K562 (cell line): ENCODE data around the gene ANKRD34A. TPM values are rescaled to one million over a fixed set of nuclear protein-coding genes. Genes with fewer than 3 reads are reported as not detected.

Source experiments
- CHAMP1 ChIP-seq: fragments of 450-650 bp; IDR thresholded peaks from 2 replicates; pipeline ENCODE4 v1.6.1; 2016; ENCODE audit warnings: mild to moderate bottlenecking
- CHD1 ChIP-seq: fragments of 200-600 bp; sonication (generic); IDR thresholded peaks from one replicate; pipeline ENCODE4 v1.6.1; 2012; ENCODE audit warnings: mild to moderate bottlenecking, moderate library complexity, low read length, inconsistent platforms
- CREB3L1 ChIP-seq: fragments of 450-650 bp; IDR thresholded peaks from 2 replicates; pipeline ENCODE4 v1.6.1; 2014; ENCODE audit warnings: low read depth, mild to moderate bottlenecking, moderate library complexity, borderline replicate concordance
- E2F5 ChIP-seq: sonication (generic); formaldehyde crosslinking; IDR thresholded peaks from 2 replicates; pipeline ENCODE4 v1.8.0; 2022; ENCODE audit warnings: mild to moderate bottlenecking, missing genetic modification reagents
- ETV5 ChIP-seq: sonication (generic); formaldehyde crosslinking; IDR thresholded peaks from 2 replicates; pipeline ENCODE4 v1.4.0; 2020; ENCODE audit warnings: low read depth, mild to moderate bottlenecking, missing genetic modification reagents
- FOS ChIP-seq: IDR thresholded peaks from 3 replicates; pipeline ENCODE4 v1.6.1; 2011; ENCODE audit not compliant: insufficient read length; ENCODE audit errors: extremely low read depth
- FOXJ2 ChIP-seq: fragments of 200-800 bp; sonication (Bioruptor generic); IDR thresholded peaks from 2 replicates; pipeline ENCODE4 v1.6.1; 2016; ENCODE audit warnings: missing genetic modification characterization, missing compliant biosample characterization
- FOXP1 ChIP-seq: sonication (generic); formaldehyde crosslinking; IDR thresholded peaks from 2 replicates; pipeline ENCODE4 v1.8.0; 2022; ENCODE audit warnings: mild to moderate bottlenecking, missing genetic modification reagents
- GTF2F1 ChIP-seq: IDR thresholded peaks from 2 replicates; pipeline ENCODE4 v1.6.1; 2011; ENCODE audit warnings: low read depth, low read length, improper control_type of control experiment
- MBD2 ChIP-seq: sonication (generic); IDR thresholded peaks from 2 replicates; pipeline ENCODE4 v1.6.1; 2016; ENCODE audit warnings: low read depth, borderline replicate concordance
- MCM7 ChIP-seq, 2 experiments: fragments of 450-650 bp; IDR thresholded peaks; 2 replicates each; pipeline ENCODE4 v1.6.1; 2016 to 2018
- MLX ChIP-seq, 2 experiments: fragments of 450-650 bp in 1 of 2; sonication (generic) in 1 of 2; formaldehyde crosslinking; conservative IDR thresholded peaks; 2 replicates each; pipeline versions ENCODE4 v1.4.0 to v1.8.1; 2020 to 2022; ENCODE audit warnings: mild to moderate bottlenecking in 1 of 2, missing genetic modification reagents in 1 of 2
- POLR2H ChIP-seq: IDR thresholded peaks from 2 replicates; pipeline ENCODE4 v1.6.1; 2016; ENCODE audit warnings: missing genetic modification characterization, low read depth, mild to moderate bottlenecking, control low read depth, missing compliant biosample characterization, moderate library complexity
- SMAD4 ChIP-seq: fragments of 250-450 bp; sonication (Bioruptor Pico); conservative IDR thresholded peaks from 2 replicates; pipeline ENCODE4 v1.8.0; 2021; ENCODE audit warnings: inconsistent platforms, mild to moderate bottlenecking, moderate library complexity
- TFAP4 ChIP-seq: sonication (generic); formaldehyde crosslinking; IDR thresholded peaks from 2 replicates; pipeline ENCODE4 v1.8.0; 2022; ENCODE audit warnings: missing genetic modification reagents, mild to moderate bottlenecking, moderate library complexity, borderline replicate concordance
- TFE3 ChIP-seq: fragments of 450-650 bp; formaldehyde crosslinking; IDR thresholded peaks from 2 replicates; pipeline ENCODE4 v1.4.0; 2020; ENCODE audit warnings: mild to moderate bottlenecking, mixed read lengths
- ZNF140 ChIP-seq: fragments of 250-450 bp; sonication (Bioruptor Pico); IDR thresholded peaks from 2 replicates; pipeline ENCODE4 v1.8.0; 2021; ENCODE audit warnings: moderate library complexity, mild to moderate bottlenecking, inconsistent platforms
- ZNF197 ChIP-seq: fragments of 200-800 bp; sonication (Bioruptor generic); IDR thresholded peaks from 2 replicates; pipeline ENCODE4 v1.6.1; 2016; ENCODE audit warnings: low read depth, missing genetic modification characterization, missing compliant biosample characterization
- ZNF589 ChIP-seq: fragments of 200-800 bp; sonication (Bioruptor generic); IDR thresholded peaks from 2 replicates; pipeline ENCODE4 v1.6.1; 2016; ENCODE audit warnings: low read depth, missing genetic modification characterization, missing compliant biosample characterization
- polyA plus RNA-seq, 8 experiments: library from polyadenylated mRNA; depleted of rRNA in 4 of 8; stranded (reverse) in 5 of 8; unstranded in 3 of 8; fragments of >200 nt; fragmentation: Nextera tagmentation in 2 of 8; fragmentation: Illumina TruSeq in 1 of 8; extraction: Ambion mirVana in 2 of 8; extraction: Trizol in 1 of 8; gene quantifications; 2 replicates each; pipeline versions ENCODE4 v1.2.1 to v1.2.3, GENCODE V29; 2011 to 2014; ENCODE audit warnings: inconsistent platforms in 1 of 8, missing spikeins in 1 of 8
- total RNA-seq, 7 experiments: library from RNA; depleted of rRNA in 6 of 7; stranded (reverse); fragments of >200 nt in 6 of 7; fragmentation: Illumina TruSeq in 2 of 7; extraction: Trizol in 2 of 7; gene quantifications; 2 replicates each; pipeline versions ENCODE4 v1.2.1 to v1.2.3, GENCODE V29; 2011 to 2021; ENCODE audit warnings: low replicate concordance in 1 of 7

ANKRD34A gene
- total and polyA plus RNA-seq, 9 of the 15 experiments (the other 6 are each of a cell fraction or from before 2014, with no cell fraction given), result 0.06 to 1.6 (median 0.43) TPM

- TF ChIP-seq FOS (peak; percentile 97), E2F5 (CRISPR knock-in tag) (no peak), SMAD4 (CRISPR knock-in tag) (peak; percentile 51; the same call in 1 of the 2 replicates), MLX (CRISPR knock-in tag; conservative IDR thresholded peaks at IDR 0.05) (peak; percentile 100), ZNF589 (CRISPR knock-in tag) (peak; percentile 72; the same call in 1 of the 2 replicates), POLR2H (tag) (peak; percentile 99), ZNF197 (CRISPR knock-in tag) (peak; percentile 79), CREB3L1 (peak; percentile 66; the same call in 1 of the 2 replicates), ZNF140 (CRISPR knock-in tag) (peak; percentile 100), CHAMP1 (no peak), FOXP1 (CRISPR knock-in tag) (peak; percentile 96), ETV5 (CRISPR knock-in tag) (peak; percentile 55), GTF2F1 (peak; percentile 79; the same call in 1 of the 2 replicates), TFAP4 (CRISPR knock-in tag) (peak; percentile 69; the same call in 1 of the 2 replicates), MCM7 (IDR thresholded peaks at IDR 0.05) (peak in 1 of 2 experiments; percentile 100; a peak in 2 of 4 replicates), CHD1 (peak; percentile 81), MBD2 (peak; percentile 89; the same call in 1 of the 2 replicates), FOXJ2 (tag) (peak; percentile 98), TFE3 (CRISPR knock-in tag) (peak; percentile 64)
These were observed 32.1 kb upstream of the ANKRD34A start, which contains the start of gene TXNIP (continued) for GRCh38 chr1:145996433-145997015.
